Astrocyte of the spinal cord (primary cell): ENCODE measurements around the gene DLK2.
"Not testable (repeated sequence)": the region's sequence is repeated elsewhere in the genome, so short reads cannot be mapped to it uniquely, and the experiment has no call there.

Source experiments
- DNase-seq: peaks from one replicate; pipeline ENCODE4 v3.0.0; 2011; ENCODE audit warnings: low read depth, low spot score
- H3K4me3 ChIP-seq: 2 replicates; pipeline ENCODE4 v1.5.1; 2011; ENCODE audit warnings: low read depth, mild to moderate bottlenecking, low read length, moderate library complexity
- in situ Hi-C: cut with HindIII; loops from 2 replicates; pipeline ENCODE4 v1.10.0; 2017; ENCODE audit warnings: low sequenced_read_pairs
- TF ChIP-seq, protein P1 (sequence below): IDR thresholded peaks from 2 replicates; pipeline ENCODE4 v1.5.1; 2012; ENCODE audit warnings: low read depth, mild to moderate bottlenecking, low read length, inconsistent platforms

DLK2 gene, protein sequence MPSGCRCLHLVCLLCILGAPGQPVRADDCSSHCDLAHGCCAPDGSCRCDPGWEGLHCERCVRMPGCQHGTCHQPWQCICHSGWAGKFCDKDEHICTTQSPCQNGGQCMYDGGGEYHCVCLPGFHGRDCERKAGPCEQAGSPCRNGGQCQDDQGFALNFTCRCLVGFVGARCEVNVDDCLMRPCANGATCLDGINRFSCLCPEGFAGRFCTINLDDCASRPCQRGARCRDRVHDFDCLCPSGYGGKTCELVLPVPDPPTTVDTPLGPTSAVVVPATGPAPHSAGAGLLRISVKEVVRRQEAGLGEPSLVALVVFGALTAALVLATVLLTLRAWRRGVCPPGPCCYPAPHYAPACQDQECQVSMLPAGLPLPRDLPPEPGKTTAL

DNA sequence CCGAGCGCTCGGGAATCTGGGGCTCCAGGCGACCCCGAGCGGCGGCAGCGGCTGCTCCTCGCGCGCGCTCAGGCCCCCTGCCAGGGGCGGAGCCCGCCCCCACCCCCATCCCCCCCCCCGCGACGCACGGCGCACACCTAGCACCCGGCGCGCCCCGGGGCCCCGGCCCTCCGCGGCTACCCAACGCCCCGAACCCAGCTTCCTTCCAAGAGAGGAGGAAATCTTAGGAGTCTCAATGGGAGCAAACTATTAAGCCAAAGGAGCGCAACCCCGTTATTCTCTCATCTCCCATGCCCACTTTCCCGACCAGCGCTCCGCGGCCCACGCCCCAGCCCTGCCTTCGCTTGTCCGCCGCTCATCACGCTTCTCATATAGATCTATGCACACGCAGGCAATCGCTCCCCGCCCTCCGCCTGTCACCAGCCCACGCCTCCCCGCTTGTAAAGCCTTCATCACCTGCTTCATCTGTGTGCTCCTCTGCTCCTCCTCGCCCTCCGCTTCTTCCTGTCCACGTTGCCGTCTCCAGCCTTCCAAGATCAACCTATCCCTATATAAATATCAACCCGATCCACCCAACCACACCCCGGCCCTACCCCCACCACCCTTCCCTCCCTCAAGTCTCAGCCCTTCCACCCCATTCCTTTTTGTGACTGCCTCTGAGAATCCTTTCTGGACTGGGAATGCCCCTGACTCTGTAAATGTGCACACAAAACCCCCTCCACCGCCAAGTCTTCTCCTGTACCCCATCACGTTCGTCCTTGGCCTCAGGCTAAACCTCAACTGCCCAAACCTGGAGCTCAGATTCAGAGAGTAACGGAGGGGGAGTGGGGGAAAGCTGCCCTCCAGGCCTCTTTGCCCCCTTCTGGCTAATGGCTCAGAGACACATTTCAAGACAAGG is at the start of gene DLK2:
DLK2 (minus strand) TSS at position 18 of the 898 bp plus-strand sequence. CDS start 723 bp downstream, outside the sequence.
- peak within 1 kb of the TSS; percentile 32 for H3K4me3 ChIP-seq
- DNase-seq, result no peak
- TF ChIP-seq, protein P1, sequence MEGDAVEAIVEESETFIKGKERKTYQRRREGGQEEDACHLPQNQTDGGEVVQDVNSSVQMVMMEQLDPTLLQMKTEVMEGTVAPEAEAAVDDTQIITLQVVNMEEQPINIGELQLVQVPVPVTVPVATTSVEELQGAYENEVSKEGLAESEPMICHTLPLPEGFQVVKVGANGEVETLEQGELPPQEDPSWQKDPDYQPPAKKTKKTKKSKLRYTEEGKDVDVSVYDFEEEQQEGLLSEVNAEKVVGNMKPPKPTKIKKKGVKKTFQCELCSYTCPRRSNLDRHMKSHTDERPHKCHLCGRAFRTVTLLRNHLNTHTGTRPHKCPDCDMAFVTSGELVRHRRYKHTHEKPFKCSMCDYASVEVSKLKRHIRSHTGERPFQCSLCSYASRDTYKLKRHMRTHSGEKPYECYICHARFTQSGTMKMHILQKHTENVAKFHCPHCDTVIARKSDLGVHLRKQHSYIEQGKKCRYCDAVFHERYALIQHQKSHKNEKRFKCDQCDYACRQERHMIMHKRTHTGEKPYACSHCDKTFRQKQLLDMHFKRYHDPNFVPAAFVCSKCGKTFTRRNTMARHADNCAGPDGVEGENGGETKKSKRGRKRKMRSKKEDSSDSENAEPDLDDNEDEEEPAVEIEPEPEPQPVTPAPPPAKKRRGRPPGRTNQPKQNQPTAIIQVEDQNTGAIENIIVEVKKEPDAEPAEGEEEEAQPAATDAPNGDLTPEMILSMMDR, result no peak
- in situ Hi-C loops, result no loop called here

DNA sequence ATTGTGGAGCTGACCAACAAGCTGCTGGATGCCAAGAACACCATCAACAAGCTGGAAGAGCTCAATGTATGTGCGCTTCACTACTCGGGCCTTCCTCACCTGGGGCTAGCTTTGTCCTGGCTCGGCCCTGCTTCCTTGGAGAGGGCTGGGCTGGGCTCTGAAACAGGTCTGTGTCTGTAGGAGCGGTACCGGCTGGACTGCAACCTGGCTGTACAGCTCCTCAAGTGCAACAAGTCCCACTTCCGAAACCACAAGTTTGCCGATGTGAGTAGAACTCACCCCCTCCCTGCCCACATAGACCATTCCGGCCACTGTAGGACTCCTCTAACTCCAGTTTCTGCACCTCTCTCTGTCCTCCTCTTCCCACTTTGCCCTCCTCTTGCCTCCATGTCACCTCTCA is 48.1 kb upstream of the DLK2 start:
- no peak overlapping the region for H3K4me3 ChIP-seq
- TF ChIP-seq, protein P1, result no peak
- in situ Hi-C loops, result no loop called here
- no peak for DNase-seq

DNA sequence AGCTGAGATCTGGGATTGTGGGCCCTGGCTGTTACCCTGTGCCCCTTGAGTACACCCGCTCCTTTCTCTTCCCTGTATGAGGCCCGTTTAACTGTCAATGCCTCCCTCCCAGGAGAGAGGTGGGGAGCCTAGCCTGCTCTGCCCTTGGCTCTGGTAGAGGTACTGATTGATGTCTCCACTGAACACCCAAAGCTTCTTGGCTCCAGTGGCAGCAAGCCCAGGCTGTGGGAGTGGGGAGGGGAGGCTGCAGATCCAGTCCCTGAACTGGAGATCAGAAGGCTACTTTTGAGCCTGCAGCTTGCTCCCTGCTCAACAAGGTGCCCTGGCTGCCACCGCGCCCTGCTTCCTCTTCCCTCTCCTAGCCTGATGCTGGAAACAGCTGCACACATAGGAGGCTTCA is 47.3 kb upstream of the DLK2 start:
- in situ Hi-C loops, result no loop called here

DNA sequence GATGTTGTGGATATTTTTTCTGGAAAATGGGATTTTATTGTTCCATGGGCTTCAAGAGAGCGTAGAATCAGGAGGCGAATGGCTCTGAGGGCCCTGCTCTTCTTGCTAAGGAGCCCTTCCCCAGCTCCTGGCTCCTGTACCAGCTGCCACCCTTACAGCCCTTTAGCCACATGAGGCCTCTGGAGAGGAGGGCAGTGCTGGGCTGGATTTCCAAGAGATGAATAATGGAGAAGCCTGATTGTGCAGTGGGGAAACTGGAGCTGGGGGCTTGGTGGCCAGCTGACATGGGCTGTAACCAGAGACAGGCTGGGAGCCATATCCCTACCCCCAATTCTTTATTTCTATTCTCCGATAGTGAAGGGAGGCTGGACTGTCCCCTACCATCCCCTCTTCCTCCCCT is 45.6 kb upstream of the DLK2 start:
- DNase-seq, result no peak
- TF ChIP-seq, protein P1, result no peak
- in situ Hi-C loops, result no loop called here
- H3K4me3 ChIP-seq, result no peak overlapping the region

More for the DNA sequence above, 47.3 kb upstream of the DLK2 start:
- H3K4me3 ChIP-seq, result no peak overlapping the region
- TF ChIP-seq, protein P1, result no peak
- no peak for DNase-seq

DNA sequence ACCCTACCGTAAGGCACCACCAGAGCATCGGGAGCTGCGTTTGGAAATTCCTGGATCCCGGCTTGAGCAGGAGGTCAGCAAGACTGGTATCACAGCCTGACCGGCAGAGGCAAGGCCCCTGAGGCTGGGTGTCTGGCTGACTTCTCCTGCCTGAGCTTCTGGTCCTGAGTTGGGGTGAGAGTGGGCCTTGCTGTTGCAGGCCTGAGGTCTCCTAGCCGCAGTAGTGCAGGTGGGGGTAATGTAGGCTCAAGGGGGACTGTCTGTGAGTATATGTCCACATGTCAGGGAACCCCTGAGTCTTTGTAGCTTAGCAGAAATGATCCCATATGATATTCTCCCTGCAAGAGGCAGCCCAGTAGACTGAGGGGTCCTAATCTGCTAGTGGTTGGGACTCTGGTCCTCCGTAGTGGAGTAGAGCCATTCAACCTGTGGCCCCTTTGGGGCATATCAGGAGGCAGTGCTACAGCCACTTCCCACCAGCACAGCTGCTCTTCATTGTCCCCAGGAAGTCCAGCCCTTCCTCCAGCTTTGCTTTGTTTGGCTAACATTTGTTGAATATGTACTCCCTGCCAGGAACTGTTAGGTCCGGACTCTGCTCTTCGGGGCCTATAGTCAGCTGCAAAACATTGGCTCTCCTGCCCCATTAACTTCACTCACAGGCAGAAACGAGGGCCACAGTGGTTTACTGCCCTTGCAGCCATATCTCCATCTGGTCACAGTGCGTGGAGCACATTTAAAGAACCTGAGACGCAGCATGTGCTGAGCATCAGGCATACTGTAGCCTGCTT is 43.9 kb upstream of the DLK2 start:
- no peak for DNase-seq
- in situ Hi-C loops, result no loop called here
- TF ChIP-seq, protein P1, result no peak
- no peak overlapping the region for H3K4me3 ChIP-seq

DNA sequence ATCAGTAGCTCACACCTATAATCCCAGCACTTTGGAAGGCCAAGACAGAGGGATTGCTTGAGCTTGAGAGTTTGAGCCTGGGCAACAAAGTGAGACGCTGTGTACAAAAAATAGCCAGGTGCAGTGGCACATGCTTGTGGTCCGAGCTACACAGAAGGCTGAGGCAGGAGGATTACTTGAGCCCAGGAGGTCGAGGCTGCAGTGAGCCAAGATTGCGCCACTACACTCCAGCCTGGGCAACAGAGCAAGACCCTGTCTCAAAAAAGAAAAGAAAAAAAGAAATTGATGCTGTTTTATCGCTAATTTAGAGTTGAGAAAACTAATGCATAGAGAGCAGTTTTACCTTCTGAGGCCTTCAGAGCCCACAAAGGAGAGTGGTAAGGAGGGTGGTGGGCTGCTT is 42.9 kb upstream of the DLK2 start:
- DNase-seq, H3K4me3 ChIP-seq, in situ Hi-C loops: not testable (repeated sequence)
